Prostate gland (tissue), 1 donor: ENCODE data around the gene NKX2-1.

ENCODE experiments used
- POLR2A ChIP-seq: fragments of 450-650 bp; IDR thresholded peaks from one replicate; pipeline ENCODE4 v1.6.1; 2016; ENCODE audit warnings: antibody characterized with exemption, mild to moderate bottlenecking
- POLR2AphosphoS5 ChIP-seq: sonication (generic); formaldehyde crosslinking; IDR thresholded peaks from one replicate; pipeline ENCODE4 v1.6.1; 2017; ENCODE audit warnings: antibody characterized with exemption

DNA sequence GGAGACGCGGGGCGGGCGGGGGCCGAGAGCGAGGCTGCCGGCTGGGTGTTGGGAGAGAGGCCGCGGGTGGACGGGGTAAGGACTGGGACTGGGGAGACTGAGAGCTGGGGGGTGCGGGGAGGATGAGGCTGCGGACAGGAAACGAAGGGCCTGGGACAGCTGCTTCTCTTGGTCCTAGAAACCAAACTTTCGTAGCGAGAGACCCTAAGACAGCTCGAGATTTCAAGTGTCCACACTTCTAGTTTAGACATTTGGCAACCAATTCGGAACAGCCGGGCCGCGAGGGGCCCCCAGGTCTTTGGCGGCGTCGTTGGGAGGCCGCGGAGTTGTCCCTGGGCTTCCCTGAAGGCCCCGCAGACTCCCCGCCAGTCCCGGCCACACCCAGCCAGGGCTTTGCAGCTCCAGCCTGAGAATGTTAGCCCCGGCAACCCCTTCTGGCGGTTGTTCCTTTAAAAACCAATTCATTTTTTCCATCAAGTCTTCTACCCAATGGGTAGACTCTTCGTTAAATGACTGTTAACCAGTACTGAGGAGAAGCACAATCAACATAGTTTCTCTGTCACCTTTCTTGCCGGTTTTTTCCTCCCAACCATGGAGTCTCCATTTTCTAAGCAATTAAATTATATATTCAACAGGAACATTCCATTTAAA, 11.5 kb downstream of the NKX2-1 start:
- TF ChIP-seq POLR2A, result no peak
- no peak for TF ChIP-seq POLR2AphosphoS5
